Left ventricle myocardium inferior (tissue), 1 donor: ENCODE measurements around the gene OR52W1. TPM values are rescaled to one million over a fixed set of nuclear protein-coding genes. Genes with fewer than 3 reads are reported as not detected.

ENCODE experiments used
- DNase-seq: peaks from one replicate; pipeline ENCODE4 v3.0.0-alpha.2; 2020
- H3K27ac ChIP-seq: fragments of 200-600 bp; replicated peaks from 2 replicates; pipeline ENCODE4 v1.8.0; 2021
- H3K27me3 ChIP-seq: fragments of 200-600 bp; 2 replicates; pipeline ENCODE4 v1.8.0; 2021; ENCODE audit warnings: low read depth
- H3K36me3 ChIP-seq: fragments of 200-600 bp; 2 replicates; pipeline ENCODE4 v1.8.0; 2021
- H3K4me1 ChIP-seq: fragments of 200-600 bp; 2 replicates; pipeline ENCODE4 v1.8.0; 2021
- H3K4me3 ChIP-seq: fragments of 200-600 bp; 2 replicates; pipeline ENCODE4 v1.8.0; 2021; ENCODE audit warnings: mild to moderate bottlenecking, moderate library complexity
- H3K9me3 ChIP-seq: fragments of 200-600 bp; replicated peaks from 2 replicates; pipeline ENCODE4 v1.8.0; 2021
- intact Hi-C: fragments of 100-400 bp; cut with micrococcal nuclease; formaldehyde crosslinking; loops from one replicate; pipeline ENCODE4 v1.11.0; 2022
- total RNA-seq: library from RNA; stranded (reverse); fragmentation: NEBNext Ultra II Directional; extraction: Animal tissue kit (Norgen Biotek cat#: 25700); gene quantifications from one replicate; pipeline ENCODE4 v1.2.1, GENCODE V29; 2021
- TF ChIP-seq, protein P1 (sequence below): fragments of 200-600 bp; IDR thresholded peaks from 2 replicates; pipeline ENCODE4 v1.8.0; 2021; ENCODE audit warnings: antibody characterized with exemption, mild to moderate bottlenecking, borderline replicate concordance
- donor health status: DM: no; HTN: yes; CAD: no; lungs with severe emphysema.

Gene OR52W1
- total RNA-seq, 1 donor from 2014 or later, result not detected

DNA sequence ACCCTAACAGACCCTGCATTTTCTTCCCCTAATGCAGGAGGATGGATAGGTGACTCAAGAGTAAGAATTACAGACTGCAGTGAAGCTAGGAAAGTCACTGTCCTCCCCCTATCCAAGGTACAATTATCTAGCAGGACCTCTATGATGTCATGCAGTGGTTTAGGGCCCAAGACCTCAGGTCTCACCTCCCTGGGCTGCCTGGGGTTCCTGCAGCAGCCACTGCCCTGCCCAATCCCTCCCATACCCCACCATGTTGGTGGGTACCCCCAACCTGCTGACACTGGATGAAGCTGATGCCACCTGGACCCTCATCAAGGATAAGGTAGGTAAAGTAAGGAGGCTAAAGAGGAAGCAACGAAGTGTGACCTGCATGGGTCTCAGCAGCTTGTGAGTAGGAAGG is 6.3 kb downstream of the OR52W1 start, which contains the start of gene C11orf42:
Gene C11orf42, plus strand, starts transcription at position 192 of the 400 bp plus-strand sequence. Its CDS starts 59 bp downstream, at position 251.
- Histone ChIP-seq H3K4me1 (peaks cover 7% of the 10 kb centered on the region), H3K4me3 (no peak within 1 kb of the TSS), H3K9me3 (no peaks in the 10 kb centered on the region), H3K27ac (no peak within 1 kb of the TSS), H3K36me3 (peaks cover 40% of the 10 kb centered on the region), H3K27me3 (no peaks in the 10 kb centered on the region)
- DNase-seq, result no peak
- intact Hi-C loops, result no loop called here
- TF ChIP-seq, protein P1, sequence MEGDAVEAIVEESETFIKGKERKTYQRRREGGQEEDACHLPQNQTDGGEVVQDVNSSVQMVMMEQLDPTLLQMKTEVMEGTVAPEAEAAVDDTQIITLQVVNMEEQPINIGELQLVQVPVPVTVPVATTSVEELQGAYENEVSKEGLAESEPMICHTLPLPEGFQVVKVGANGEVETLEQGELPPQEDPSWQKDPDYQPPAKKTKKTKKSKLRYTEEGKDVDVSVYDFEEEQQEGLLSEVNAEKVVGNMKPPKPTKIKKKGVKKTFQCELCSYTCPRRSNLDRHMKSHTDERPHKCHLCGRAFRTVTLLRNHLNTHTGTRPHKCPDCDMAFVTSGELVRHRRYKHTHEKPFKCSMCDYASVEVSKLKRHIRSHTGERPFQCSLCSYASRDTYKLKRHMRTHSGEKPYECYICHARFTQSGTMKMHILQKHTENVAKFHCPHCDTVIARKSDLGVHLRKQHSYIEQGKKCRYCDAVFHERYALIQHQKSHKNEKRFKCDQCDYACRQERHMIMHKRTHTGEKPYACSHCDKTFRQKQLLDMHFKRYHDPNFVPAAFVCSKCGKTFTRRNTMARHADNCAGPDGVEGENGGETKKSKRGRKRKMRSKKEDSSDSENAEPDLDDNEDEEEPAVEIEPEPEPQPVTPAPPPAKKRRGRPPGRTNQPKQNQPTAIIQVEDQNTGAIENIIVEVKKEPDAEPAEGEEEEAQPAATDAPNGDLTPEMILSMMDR, result no peak

DNA sequence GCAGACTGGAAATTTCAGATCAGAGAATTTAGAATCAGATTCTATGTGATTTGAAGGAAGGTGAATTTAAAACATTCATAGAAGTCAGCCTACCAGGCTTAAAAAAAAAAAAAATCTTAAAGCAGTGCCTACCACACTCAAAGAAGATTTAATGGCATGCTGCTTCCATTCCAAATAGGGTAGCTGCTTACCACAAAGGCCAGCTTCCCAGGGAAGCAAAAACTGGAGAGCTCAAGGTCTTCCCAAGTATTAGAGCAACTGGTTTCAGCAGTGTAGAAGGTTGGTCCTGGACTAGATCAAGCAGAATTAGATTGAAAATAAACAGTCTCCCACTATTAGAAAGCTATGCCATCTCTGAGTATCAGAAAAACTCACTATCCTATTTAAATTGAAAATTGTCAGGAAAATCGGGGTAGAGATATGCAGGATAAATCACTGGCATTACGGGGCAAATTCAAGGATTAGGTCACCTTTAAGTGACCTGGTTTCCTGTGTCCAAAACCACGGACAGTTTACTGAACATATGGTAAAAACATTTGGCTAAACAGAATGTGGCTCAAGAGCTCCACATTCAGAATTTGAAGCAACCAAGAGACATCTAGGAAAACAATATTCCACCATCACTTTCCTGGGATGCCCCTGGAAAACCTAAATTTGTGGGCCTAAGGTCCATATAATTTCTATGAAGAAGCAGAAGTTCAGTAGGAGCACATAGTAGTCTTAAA is 7.6 kb downstream of the OR52W1 start:
- Histone ChIP-seq H3K27ac (no peak overlapping the region), H3K4me3 (no peak overlapping the region), H3K27me3 (no peaks in the 10 kb centered on the region), H3K4me1 (peaks cover 7% of the 10 kb centered on the region), H3K9me3 (no peaks in the 10 kb centered on the region), H3K36me3 (peaks cover 52% of the 10 kb centered on the region)
- no peak for DNase-seq
- TF ChIP-seq, protein P1, result no peak
- intact Hi-C loops, result no loop called here

DNA sequence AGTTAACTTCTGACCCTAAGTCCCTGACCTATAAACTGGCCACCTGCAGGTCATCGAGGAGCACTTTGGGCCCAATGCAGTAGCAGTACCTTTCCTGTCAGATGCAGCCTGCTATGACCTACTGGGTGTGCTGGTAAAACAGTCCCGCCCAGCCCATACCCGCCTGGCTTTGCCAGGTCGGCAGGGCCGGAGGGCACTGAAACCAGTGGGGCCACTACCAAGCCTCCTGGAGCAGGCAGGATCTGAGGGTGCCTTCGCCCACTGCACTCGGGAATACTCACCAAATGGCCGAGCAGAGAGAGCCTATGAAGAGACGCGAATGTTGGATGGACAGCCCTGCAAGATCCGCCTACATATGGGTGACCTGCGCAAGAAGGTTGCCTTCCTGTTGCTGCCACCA is 10.8 kb downstream of the OR52W1 start:
- no peaks in the 10 kb centered on the region for H3K27me3 ChIP-seq
- H3K9me3 ChIP-seq, result no peaks in the 10 kb centered on the region
- intact Hi-C loops, result no loop called here
- DNase-seq, result no peak
- H3K36me3 ChIP-seq, result peaks cover 73% of the 10 kb centered on the region
- no peak overlapping the region for H3K27ac ChIP-seq
- no peak overlapping the region for H3K4me3 ChIP-seq
- H3K4me1 ChIP-seq, result peaks cover 7% of the 10 kb centered on the region
- TF ChIP-seq, protein P1, result no peak

DNA sequence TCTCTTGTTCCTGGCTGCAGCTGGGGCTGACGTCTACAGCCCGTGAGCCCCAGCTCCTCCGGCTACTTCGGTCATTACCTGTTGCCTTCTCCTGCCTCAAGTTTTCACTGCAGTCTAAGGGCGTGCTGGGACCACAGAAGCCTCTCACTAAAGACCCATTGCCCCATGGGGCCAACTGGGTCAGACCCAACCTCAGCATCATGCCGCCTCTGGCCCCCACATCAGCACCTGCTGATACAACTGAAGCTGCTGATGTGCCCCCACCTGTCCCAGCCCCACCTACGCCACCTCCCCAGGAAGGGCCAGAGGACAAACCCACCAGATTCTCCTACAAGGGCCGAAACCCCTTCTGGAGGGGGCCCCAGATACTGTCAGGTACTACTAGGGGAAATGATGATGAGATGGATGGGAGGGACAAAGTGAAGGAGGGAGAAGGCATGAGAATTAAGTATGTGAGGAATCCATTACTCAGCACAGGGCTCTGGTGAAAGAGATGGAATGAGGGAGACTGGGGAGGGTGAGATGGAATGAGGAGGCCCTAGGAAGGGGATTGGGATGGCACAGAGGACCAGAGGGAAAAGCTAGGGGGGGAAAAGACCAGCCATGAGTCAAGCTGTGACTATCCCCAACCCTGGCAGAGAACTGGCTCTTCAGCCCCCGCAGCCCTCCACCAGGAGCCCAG is 11.4 kb downstream of the OR52W1 start:
- DNase-seq, result no peak

DNA sequence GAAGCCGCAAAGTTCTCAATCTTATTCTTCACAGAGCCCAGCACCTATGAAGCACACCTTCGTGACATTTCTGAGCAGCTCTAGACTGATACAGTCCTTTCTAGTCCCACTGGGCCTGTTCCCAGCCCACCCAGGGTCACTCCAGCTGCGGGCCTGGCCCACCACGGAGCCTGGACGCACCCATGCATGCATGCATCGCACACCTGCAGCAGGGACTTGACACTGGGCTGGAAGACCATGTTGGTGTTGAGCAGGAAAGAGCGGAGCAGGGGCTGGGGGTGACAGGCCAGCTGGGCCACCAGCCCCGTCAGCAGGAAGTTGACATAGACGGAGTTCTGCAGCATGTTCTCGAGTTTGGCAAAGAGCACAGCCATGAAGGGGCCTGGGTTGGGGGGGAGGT is 15.5 kb downstream of the OR52W1 start:
- H3K27ac ChIP-seq, result no peak overlapping the region
- H3K9me3 ChIP-seq, result no peaks in the 10 kb centered on the region
- TF ChIP-seq, protein P1, result no peak
- peaks cover 10% of the 10 kb centered on the region for H3K4me1 ChIP-seq
- no peak for DNase-seq
- H3K27me3 ChIP-seq, result no peaks in the 10 kb centered on the region
- H3K4me3 ChIP-seq, result no peak overlapping the region
- intact Hi-C loops, result no loop called here
- peaks cover 91% of the 10 kb centered on the region for H3K36me3 ChIP-seq

More for the DNA sequence above, 11.4 kb downstream of the OR52W1 start:
- H3K27ac ChIP-seq, result no peak overlapping the region
- intact Hi-C loops, result no loop called here
- TF ChIP-seq, protein P1, result no peak
- no peaks in the 10 kb centered on the region for H3K9me3 ChIP-seq
- no peak overlapping the region for H3K4me3 ChIP-seq
- H3K4me1 ChIP-seq, result peaks cover 7% of the 10 kb centered on the region
- H3K27me3 ChIP-seq, result no peaks in the 10 kb centered on the region
- peaks cover 71% of the 10 kb centered on the region for H3K36me3 ChIP-seq
